ENCODE measurements around the gene RNF220.

- no peak for TF ChIP-seq CTCF (IDR thresholded peaks at IDR 0.05)
- TF ChIP-seq POLR2AphosphoS5 (IDR thresholded peaks at IDR 0.05; ENCODE audit: insufficient read depth in 1 of 2, low read depth in 1 of 2) = no peak
- no peak for TF ChIP-seq POLR2A (IDR thresholded peaks at IDR 0.05)
Measured at GRCh38 chr1:44569491-44569890, 164.4 kb downstream of the RNF220 start.
